DOHH2 (cell line): Measurements from ENCODE around the gene CACHD1.

Source experiments
- H3F3A ChIP-seq: fragments of 200-600 bp; sonication (generic), shearing (Covaris generic); 2 replicates; pipeline ENCODE4 v1.6.0; 2016; ENCODE audit warnings: antibody characterized with exemption, mild to moderate bottlenecking; ENCODE audit not compliant: control insufficient read depth, insufficient read depth
- H3K27ac ChIP-seq: fragments of 200-600 bp; sonication (generic); 2 replicates; pipeline ENCODE4 v1.5.1; 2014; ENCODE audit warnings: low read depth, mild to moderate bottlenecking, low read length, moderate library complexity
- H3K27me3 ChIP-seq: fragments of 200-600 bp; sonication (generic); 2 replicates; pipeline ENCODE4 v1.6.1; 2014; ENCODE audit warnings: mild to moderate bottlenecking, low read length, mixed read lengths; ENCODE audit not compliant: control insufficient read depth
- H3K36me3 ChIP-seq: fragments of 200-600 bp; sonication (generic); 2 replicates; pipeline ENCODE4 v1.6.1; 2014; ENCODE audit warnings: mild to moderate bottlenecking, low read length, moderate library complexity, mixed read lengths; ENCODE audit not compliant: control insufficient read depth
- H3K4me1 ChIP-seq: fragments of 200-600 bp; sonication (generic); 2 replicates; pipeline ENCODE4 v1.6.1; 2014; ENCODE audit warnings: mild to moderate bottlenecking, low read length, mixed read lengths; ENCODE audit not compliant: control insufficient read depth
- H3K4me2 ChIP-seq: fragments of 200-600 bp; sonication (generic); 2 replicates; pipeline ENCODE4 v1.6.0; 2014; ENCODE audit warnings: mild to moderate bottlenecking, low read length, moderate library complexity
- H3K4me3 ChIP-seq: fragments of 200-600 bp; sonication (generic); 2 replicates; pipeline ENCODE4 v1.5.1; 2014; ENCODE audit warnings: mild to moderate bottlenecking, low read length, mixed read lengths
- H3K79me2 ChIP-seq: fragments of 200-600 bp; sonication (generic); 2 replicates; pipeline ENCODE4 v1.6.1; 2014; ENCODE audit warnings: mild to moderate bottlenecking, low read length, mixed read lengths; ENCODE audit not compliant: control insufficient read depth
- H3K9me2 ChIP-seq: fragments of 200-600 bp; sonication (generic); replicated peaks from 2 replicates; pipeline ENCODE4 v1.6.1; 2014; ENCODE audit warnings: mild to moderate bottlenecking, low read length, mixed read lengths; ENCODE audit not compliant: control insufficient read depth
- H3K9me3 ChIP-seq: fragments of 200-600 bp; sonication (generic); 2 replicates; pipeline ENCODE4 v1.6.1; 2014; ENCODE audit warnings: antibody characterized with exemption, low read length, mixed read lengths; ENCODE audit not compliant: control insufficient read depth, insufficient read depth
- H4K20me1 ChIP-seq: fragments of 200-600 bp; sonication (generic); 2 replicates; pipeline ENCODE4 v1.6.0; 2014; ENCODE audit warnings: low read depth, mild to moderate bottlenecking, antibody characterized with exemption, low read length, moderate library complexity; ENCODE audit not compliant: control insufficient read depth, insufficient read depth
- CTCF ChIP-seq: fragments of 200-600 bp; sonication (generic); IDR thresholded peaks from one replicate; pipeline ENCODE4 v1.5.1; 2014; ENCODE audit warnings: antibody characterized with exemption, mild to moderate bottlenecking, low read depth, low read length; ENCODE audit not compliant: poor library complexity, severe bottlenecking
- EZH2phosphoT487 ChIP-seq: fragments of 200-600 bp; sonication (generic); IDR thresholded peaks from 2 replicates; pipeline ENCODE4 v1.6.1; 2017; ENCODE audit warnings: borderline replicate concordance, mild to moderate bottlenecking, antibody characterized with exemption, low read length, moderate library complexity, mixed read lengths

CACHD1 gene

GRCh38 chr1:64623750-64624191, 153.8 kb downstream of the CACHD1 start:
- H3K27ac ChIP-seq: no peak overlapping the region
- H3K9me3 ChIP-seq: no peaks in the 10 kb centered on the region
- no peak overlapping the region for H3K4me2 ChIP-seq

GRCh38 chr1:64624218-64624713, 154.3 kb downstream of the CACHD1 start:
- TF ChIP-seq CTCF: no peak
- TF ChIP-seq EZH2phosphoT487: no peak
- Histone ChIP-seq H3K27ac (no peak overlapping the region), H3K4me2 (no peak overlapping the region), H3K27me3 (0 out of 2 replicates have a peak, but pooled peaks cover 5% of the 10 kb centered on the region), H4K20me1 (no peaks in the 10 kb centered on the region), H3K9me2 (no peaks in the 10 kb centered on the region), H3F3A (no peaks in the 10 kb centered on the region), H3K4me3 (no peak overlapping the region), H3K9me3 (no peaks in the 10 kb centered on the region), H3K36me3 (no peaks in the 10 kb centered on the region), H3K4me1 (no peaks in the 10 kb centered on the region), H3K79me2 (no peaks in the 10 kb centered on the region)

More at GRCh38 chr1:64623750-64624191, 153.8 kb downstream of the CACHD1 start:
- H3K4me3 ChIP-seq: no peak overlapping the region
- H3K27me3 ChIP-seq: 0 out of 2 replicates have a peak, but pooled peaks cover 5% of the 10 kb centered on the region
- H3K4me1 ChIP-seq: no peaks in the 10 kb centered on the region
- H3K36me3 ChIP-seq: no peaks in the 10 kb centered on the region
- H3K79me2 ChIP-seq: no peaks in the 10 kb centered on the region
- H3F3A ChIP-seq: no peaks in the 10 kb centered on the region
- H3K9me2 ChIP-seq: no peaks in the 10 kb centered on the region
- TF ChIP-seq EZH2phosphoT487: no peak
- TF ChIP-seq CTCF: no peak
- H4K20me1 ChIP-seq: no peaks in the 10 kb centered on the region

- Histone ChIP-seq H3K4me2 (no peak overlapping the region), H3K27ac (no peak overlapping the region)
- TF ChIP-seq EZH2phosphoT487 (no peak), CTCF (no peak)
Measured at GRCh38 chr1:64624808-64625207, 154.9 kb downstream of the CACHD1 start.

More at GRCh38 chr1:64624808-64625207, 154.9 kb downstream of the CACHD1 start:
- Histone ChIP-seq H3K27me3 (0 out of 2 replicates have a peak, but pooled peaks cover 5% of the 10 kb centered on the region), H3K9me3 (no peaks in the 10 kb centered on the region), H4K20me1 (no peaks in the 10 kb centered on the region), H3K9me2 (no peaks in the 10 kb centered on the region), H3K36me3 (no peaks in the 10 kb centered on the region), H3K79me2 (no peaks in the 10 kb centered on the region), H3K4me3 (no peak overlapping the region), H3F3A (no peaks in the 10 kb centered on the region), H3K4me1 (no peaks in the 10 kb centered on the region)
